Femur (tissue), 1 donor: ENCODE measurements around the gene MAMLD1.

Experiments used
- DNase-seq: peaks from one replicate; pipeline ENCODE4 v3.0.0-alpha.2; 2017

Gene MAMLD1

DNA sequence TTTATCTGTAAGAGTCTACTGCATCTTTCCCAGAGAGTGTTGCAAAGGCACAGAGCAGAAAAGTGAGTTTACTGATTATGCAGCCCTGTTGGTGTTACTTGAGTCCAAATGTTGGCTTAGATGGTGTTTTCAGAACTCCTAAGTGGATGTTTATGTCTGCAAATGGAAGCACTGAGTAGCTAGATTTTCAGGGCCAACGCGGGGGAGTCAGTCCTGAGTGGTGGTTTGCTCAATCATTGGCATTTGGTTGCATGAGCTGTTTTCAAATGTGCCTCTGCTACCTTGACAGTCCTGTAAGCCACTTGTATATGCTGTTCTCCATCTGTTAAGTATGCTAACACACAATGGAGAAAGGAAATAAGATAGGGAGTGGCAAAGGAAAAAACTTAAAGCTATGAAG, 45.4 kb downstream of the MAMLD1 start:
- DNase-seq: no peak

DNA sequence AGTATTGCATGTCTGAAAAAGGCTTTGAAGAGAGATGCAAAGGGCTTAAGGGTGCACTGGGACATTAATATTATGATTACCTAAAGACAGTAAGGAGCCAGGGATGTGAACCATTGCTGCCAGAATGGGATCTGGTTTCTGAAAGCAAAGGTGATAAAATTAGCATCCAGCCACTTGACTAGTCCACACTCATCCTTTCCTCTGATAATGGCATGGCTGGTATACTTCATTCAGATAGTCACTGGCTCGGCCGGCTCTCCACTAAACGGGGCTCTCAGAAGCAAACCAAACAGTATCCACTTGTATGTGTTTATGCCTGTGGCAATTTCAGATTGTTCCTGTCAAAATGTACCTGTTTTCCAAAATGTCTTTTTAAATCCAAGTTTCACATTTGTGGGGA, 46.4 kb downstream of the MAMLD1 start:
- DNase-seq: no peak

DNA sequence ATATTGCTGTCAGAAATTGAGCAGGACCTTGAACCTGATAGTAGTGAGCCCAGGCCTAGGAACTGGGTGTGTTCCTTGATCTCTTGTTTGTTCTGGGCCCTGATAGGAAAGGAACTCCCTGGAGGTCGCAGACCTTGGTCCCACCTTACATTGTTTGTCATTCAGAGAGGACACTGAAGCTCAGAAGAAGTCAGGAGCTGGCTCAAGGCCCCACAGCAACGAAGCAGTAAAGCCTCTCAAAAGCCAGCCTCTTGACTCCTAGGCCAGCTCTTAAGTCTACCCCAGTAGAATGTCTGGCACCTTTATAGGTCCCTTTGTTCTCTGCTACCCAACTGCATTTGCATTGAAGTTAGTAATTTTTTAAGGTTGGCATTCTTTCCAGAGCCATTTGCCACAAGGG, 46.8 kb downstream of the MAMLD1 start:
- DNase-seq: no peak

DNA sequence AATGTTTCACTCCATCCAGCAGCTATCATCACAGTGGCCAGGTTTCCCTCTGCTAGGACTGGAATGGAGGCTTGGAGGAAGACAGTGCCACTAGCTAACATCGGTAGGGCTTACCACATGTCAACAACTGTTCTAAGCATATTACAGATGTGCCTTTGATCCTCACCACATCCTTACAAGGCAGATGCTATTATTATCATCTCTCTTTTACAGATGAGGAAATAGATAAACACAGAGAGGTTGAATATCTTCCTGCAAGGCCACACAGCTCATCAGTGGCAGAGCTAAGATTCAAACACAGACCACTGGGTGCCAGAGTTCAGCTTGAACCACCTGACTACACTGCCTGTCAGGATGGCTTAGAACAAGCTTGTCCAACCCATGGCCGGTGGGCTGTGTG, 47.4 kb downstream of the MAMLD1 start:
- no peak for DNase-seq

DNA sequence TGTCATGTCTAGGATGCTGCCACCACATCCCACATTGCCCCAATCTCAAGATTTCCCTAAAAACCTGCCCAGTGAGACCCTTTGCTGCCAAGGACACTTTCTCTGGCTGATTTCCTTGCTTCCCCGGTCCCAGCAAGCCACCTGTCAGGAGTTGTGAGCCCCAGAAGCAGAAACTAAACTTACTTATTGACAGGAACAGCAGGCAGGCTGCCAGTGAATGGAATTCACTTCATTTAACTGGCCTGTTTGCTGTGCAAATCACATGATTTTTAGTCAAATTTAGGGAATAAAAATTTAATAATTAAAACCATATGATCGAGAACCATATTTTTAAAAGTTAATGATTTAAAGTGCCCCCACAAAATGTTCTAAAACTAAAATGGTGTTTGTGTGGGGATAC, 48.5 kb downstream of the MAMLD1 start:
- DNase-seq: no peak

DNA sequence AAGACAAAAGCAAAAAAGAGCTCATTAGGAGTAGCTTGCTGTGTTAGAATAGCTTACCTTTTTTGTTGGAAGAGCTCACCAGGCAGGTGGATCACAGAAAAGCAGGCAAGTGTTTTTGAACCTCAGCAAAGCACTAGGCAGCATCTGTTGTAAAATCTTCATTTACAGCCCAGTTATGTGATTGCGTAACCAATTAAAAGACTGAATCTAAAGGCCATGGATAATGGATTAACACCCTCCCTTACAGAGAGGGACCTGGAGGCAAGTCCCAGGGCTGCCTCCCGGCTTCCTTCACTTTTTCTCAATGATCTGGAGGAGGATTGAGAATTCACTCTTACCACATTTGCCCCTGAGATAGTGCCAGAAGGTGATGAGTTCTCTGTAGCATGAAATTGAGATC, 51.1 kb downstream of the MAMLD1 start:
- DNase-seq: no peak

DNA sequence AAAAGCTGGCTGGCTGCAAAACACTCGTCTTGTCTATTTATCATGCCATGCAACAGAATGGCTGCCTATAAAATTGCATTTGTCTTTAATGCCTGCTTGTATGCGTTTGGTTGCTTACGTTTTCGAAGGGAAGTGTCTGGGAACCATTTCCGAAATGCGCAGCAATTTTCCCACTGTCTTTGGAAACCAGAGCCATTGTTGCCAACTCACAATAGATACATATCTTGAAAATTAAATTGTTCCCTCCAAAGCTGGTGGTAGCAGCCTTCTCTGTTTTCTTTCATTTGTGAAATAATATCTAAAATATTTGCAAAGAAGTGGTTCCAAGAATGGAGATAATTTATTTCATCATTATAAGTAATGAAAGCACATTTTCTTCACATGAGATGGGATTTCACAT, 53.4 kb downstream of the MAMLD1 start:
- DNase-seq: no peak

DNA sequence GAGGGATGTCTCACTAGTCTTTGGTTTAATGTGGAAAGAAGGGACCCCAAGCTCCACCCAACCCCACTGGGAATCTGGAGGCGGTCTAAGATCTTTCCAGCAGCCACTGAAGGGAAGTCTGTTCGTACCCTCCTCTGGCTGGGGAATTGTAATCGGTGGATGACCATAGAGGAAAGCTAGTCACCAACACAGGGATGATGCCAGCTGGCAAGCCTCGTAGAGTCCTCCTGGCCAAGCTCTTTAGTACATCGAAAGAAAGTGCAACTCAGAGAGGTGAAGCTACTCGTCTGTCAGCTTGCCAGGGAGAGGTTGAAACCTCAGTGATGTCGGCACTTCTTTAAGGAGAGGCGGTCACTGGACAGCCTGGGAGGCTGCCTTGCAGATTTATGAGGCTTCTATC, 58.7 kb downstream of the MAMLD1 start:
- no peak for DNase-seq

DNA sequence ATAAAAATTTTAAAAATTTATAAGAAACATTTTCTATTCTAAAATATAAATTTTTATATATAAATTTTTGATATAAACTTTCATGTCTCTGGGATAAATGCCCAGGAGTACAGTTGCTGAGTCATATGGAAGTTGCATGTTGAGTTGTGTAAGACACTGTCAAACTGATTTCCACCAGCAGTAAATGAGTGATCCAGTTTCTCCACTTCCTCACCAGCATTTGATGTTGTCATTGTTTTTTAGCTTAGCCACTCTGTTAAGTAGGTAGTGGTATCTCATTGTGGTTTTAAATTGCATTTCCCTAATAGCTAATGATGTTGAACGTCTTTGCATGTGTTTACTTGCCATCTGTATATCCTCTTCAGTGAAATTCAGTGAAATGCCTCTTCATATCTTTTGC, 66.5 kb downstream of the MAMLD1 start:
- no peak for DNase-seq

DNA sequence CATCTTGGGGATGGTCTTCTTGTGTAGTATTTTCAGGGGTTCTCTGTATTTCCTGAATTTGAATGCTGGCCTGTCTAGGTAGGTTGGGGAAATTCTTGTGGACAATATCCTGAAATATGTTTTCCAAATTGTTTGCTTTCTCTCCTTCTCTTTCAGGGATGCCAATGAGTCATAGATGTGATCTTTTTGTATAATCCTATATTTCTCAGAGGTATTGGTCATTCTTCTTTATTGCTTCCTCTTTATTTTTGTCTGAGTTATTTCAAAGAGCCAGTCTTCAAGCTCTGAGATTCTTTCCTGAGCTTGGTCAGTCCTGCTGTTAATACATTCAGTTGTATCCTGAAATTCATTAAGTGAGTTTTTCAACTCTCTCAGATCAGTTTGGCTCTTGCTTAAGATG, 73.1 kb downstream of the MAMLD1 start:
- DNase-seq: no peak

DNA sequence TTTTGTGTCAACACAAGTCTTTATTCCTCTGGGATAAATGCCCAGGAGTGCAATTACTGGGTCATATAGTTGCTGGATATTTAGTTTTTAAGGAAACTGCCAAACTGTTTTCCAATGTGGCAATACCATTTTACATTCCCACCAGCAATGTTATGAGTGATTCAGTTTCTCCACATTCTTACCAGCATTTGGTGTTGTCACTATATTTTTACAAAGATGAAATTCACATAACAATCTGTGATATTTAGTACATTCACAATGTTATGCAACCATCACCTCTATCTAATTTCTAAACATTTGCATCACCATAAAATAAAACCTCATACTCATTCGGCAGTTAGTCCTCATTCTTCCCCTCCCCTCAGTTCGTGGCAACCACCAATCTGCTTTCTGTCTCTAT, 75.0 kb downstream of the MAMLD1 start:
- DNase-seq: no peak

DNA sequence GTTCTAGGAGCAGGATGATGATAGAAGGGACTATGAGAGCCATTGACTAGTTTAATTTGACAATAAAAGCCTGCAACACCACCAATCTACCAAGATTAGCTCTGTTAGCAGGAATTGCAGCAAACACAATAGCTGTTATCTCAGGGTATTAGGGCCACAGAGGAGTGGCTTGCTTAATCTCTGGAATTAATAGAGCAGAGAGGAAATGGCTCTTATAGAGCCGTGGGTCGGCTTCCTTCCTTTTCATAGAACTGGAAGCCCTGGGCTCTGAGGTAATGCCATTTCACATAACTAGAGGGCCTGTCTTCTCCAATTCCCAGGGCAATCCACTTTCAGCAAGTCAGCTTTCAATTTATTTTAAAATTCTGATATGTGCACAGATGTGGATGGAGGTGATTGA, 83.0 kb downstream of the MAMLD1 start:
- no peak for DNase-seq

DNA sequence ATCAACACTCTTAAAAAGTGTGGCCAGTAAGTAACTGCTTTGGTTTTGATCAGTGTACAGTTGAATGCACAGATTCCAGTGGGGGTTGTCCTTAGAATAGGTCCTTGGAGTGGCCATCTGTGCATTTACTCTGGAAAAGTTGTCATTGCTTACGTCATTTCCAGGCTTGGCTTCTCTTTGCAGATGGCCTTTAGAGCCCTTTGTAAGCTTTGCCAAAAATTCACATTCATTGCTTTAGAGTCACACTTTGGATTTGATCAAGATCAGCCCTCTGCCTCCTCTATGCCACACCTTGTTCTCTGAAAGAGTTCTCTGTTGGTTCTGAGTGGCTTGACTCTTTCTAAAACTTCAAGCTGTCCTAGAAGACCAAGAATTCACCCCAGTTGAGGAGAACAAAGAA, 83.9 kb downstream of the MAMLD1 start:
- DNase-seq: no peak

DNA sequence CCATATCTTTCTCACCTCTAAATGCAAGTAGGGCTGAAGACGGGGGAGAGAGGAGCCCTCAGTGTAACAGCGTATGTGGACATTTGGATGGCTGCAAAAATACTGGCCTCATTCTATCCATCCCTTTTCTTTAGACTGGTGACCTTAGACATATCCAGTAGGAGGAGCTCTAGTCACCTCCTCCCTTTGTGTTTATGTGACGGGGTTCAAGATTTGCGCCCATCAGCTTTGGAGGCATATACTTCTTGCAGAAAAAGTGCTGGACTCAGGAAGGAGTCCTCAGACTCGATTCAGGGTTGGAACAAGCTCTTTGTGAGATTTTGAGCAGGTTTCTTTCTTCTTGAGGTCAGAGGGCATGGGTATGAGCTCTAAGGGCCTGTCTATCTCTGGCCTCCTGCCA, 86.2 kb downstream of the MAMLD1 start:
- DNase-seq: no peak

DNA sequence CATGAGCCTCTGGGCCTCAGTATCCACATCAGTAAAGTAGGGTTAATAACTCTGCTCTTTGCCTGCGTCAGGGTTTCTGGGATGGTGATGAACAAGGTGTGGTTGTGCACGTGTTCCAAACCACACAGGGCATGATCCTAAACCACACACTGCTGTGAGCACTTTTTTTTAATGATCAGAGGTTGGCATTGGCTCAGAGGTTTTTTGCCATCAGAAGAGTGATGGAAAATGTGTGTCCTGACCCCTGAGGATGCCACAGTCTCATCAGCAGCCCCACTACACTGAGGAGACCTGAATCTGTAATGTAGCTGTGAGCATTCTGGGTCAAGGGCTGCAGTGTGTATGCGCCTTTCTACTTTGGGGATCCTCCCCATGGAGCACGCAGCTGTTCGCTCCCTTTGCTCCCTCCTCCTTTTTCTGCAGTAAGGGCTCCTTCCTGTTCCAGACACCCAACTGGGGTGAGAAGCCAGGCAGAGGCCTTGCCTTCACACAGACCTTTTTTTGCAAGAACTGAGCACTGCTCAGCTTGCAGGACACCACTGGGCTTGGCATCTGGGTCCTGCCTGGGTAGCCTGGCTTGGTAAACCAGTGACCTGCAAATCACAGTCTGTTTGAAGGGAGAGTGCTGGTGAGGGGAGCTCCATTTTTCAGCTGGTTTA, 87.5 kb downstream of the MAMLD1 start:
- DNase-seq: no peak

DNA sequence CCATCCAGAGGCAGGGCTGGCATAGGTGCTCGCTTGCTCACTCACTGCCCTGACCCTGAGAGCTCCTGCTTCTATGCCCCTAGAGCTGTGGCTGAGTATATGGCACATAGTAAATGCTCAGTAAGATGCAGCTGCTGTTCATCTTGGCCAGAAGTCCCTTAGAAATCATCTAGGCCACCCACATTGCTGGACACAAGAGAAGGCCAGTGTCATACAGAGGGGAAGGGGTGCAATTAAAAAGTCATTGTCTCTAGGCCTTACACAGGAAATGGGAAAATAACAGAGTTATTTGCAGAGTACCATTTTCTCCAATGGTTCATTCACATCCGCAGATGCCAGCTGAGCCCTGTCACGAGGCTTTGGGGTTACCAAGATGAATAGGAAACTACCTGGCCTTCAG, 88.8 kb downstream of the MAMLD1 start:
- DNase-seq: no peak

DNA sequence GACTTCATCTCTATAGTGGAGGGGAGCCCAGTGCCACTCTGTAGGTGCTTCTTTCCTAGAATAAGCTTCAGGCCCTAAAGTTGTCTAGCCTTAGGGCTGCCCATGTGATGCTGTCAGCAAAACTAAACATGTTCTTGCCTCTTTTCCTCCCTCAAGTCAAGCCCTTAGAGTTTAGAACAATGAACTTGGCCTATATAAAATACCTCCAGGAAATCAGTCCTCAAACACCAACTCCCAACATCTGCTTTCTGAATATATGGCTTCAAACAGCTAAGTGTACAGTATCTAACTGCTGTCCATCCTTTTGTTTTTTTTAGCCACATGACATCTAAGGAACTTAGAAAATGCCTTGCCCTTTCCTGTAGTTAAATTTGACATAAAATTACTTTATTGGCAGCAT, 91.0 kb downstream of the MAMLD1 start:
- DNase-seq: no peak

DNA sequence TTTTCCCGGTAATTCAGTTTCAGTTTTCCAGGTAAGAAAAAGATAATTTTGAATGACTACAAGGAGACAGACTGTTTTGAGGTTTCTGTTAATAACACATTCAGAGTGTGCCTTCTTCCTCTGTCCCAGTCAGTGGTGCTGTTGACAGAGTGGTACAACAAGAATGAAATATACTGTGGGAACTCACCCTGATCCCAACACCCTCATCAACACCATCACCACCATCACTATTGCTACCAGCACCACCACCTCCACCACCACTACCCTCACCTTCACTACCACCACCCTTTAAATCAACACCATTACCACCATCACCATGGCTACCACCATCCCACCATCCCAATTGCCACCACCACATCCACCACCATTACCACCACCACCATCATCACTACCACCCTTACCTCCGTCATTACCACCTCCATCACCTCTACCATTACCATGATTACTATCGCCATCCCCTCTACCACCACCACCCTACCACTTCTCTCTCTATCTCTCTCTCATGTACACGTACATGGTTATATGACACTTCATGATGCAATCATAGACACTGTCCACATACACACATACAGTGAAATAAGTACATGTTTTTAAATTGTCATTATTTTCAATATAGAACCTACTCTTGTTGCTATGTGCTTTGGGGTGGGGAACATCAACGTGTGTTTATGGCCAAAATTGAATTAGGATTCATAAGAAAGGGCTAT, 91.5 kb downstream of the MAMLD1 start:
- no peak for DNase-seq

DNA sequence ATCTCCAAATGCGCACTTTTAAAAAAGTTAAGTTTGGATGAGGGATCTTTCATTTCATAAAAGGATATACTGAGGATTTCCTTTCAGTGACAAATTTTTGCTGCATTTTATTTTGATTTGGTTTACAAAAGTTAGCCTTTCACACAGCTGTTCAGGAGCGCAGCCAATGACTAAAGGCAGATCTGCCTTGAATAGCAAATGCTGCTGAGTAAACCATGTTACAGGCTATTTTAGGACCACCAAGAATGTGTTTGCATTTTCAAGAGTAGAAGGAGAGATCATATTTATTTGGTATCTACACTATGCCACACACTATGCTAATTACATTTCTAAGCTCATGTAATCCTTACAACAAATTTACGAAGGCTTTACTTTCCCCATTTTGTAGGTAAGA, 92.1 kb downstream of the MAMLD1 start:
- DNase-seq: no peak

DNA sequence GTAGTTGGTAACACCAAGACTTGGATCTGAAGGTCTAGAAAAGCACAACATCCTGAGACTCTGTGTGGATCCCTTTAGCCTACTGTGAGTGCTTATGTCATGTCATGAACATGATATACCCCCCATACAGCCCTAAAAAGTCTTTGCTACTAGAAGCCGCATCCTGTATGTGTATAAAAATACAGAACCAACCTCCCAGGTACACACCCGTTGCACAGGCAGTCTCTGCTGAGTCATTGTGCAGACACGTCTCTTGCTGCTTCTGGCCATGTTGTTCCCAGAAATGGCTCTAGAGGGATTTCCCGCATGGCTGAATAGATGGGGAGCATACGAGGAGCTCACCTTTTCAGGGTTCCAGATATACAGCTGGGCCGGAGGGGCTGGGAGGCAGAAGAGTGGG, 93.3 kb downstream of the MAMLD1 start:
- DNase-seq: no peak

DNA sequence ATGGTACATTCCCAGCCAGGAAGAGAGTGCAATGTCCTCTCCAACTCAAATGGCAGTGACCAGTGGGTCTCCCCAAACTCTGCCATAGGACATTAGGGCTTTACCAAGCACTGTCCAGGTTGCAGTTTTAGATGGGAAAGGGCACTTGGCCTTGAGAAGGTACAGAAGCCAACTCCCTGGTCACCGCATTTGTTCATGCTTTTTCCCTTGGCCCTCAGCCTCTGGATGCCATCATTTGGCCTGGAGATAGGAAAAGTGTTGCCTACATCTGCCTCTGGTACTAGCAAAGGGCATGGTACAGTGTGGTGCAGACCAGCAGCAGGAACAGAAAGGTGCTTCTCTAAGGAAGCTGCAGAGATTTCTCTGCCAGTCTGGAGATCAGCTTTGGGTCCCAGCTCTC, 93.8 kb downstream of the MAMLD1 start:
- no peak for DNase-seq

DNA sequence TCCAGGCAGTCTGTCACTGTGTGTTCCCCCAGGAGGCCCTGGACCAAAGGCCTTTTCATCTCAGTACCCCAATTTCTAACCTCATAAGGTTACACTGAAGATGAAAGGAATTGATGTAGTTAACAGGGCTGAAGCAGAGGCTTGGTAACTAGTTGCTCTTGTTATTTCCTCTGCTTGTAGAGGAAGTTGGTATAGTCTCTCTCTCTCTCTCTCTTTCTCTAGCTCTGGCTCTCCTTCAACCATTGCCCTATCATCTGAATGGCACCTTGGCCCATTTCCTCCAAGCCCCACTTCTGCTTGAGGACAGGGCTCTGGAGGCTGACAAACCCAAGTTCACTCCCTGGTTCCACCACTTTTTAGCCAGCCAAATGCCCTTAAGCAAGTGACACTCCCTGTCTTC, 96.1 kb downstream of the MAMLD1 start:
- DNase-seq: no peak

DNA sequence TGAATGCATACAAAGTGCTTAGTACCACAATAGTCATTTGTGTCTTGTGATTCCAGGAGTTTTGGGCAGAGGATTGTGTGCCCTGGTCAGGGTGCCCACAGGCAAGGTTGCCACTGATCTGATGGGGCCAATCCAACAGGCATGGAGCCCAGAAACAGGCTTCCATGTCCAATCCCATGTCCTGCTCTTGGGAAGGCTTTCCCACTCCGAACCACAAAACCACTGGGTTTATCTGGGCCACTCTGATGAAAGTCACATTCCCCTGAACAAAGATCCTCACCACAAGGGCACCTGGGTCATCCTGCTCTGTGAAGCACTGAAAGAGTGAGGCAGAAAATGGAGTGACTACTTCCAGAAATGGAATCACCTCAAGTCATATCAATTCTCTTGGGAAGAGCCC, 96.9 kb downstream of the MAMLD1 start:
- DNase-seq: no peak

DNA sequence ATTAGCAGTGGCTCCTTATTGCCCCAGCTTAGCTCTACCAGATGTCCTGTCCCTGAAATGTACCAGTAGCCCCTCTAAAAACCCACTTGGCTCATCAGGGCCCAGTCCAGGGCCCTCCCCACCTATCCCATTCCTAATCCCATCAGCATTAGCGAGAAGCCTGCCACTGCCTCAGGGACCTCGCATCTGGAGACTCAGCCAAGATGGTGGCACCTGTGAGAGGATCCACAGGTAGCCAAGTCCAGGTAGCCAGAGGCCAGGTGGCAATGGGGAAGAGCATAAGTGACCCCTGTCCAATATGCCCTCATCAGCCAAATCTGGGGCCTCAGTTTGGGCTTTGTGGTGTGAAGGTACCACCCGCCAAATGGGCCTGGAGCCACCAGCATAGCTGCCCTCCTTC, 97.7 kb downstream of the MAMLD1 start:
- no peak for DNase-seq

DNA sequence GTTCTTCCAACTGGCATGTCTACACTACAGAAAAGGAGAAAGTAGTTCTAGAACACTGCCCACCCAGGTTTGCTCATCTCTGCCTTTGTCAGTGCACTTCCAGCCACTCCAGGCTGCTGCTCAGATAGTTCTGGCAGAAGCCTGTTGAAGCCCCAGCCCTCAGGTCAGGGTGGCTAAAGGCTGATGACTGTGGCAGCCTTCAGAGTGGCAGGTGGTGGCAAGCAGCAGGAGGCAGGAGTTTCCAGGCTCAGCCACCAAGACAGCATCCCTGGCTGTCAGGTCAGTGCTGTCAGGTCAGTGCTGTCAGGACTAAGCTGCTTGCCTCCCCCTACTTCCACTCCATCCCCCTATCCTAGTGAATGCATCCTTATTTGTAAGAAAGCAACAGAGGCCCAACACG, 100.4 kb downstream of the MAMLD1 start:
- DNase-seq: no peak
